ENCODE measurements around the gene TBC1D22B.

The TBC1D22B gene

GRCh38 chr6:37257634-37258404, at the start of gene TBC1D22B, which contains the start of gene TMEM217:
TBC1D22B (plus strand) TSS chr6:37257772; CDS start chr6:37257918, 146 bp downstream.
TMEM217 (minus strand) TSS chr6:37258144; CDS start chr6:37219030, 39,114 bp downstream.
- Histone ChIP-seq H3K79me2 (ENCODE audit: control insufficient read depth, insufficient read depth, low read length, unreplicated experiment) (peaks cover 41% of the 10 kb centered on the region), H3K4me3 (ENCODE audit: low read depth, low read length) (peak within 1 kb of the TSS; percentile 93), H2AFZ (ENCODE audit: low read length, unreplicated experiment) (peak within 1 kb of the TSS; percentile 88), H3K4me1 (ENCODE audit: control insufficient read depth, insufficient read depth, low read length, unreplicated experiment) (peaks cover 17% of the 10 kb centered on the region), H3K36me3 (ENCODE audit: insufficient read depth, low read length) (no peaks in the 10 kb centered on the region), H3K27me3 (ENCODE audit: insufficient read depth, low read length) (no peaks in the 10 kb centered on the region), H3K27ac (ENCODE audit: low read depth, low read length) (peak within 1 kb of the TSS; percentile 82)

GRCh38 chr6:37207903-37208456, 49.6 kb upstream of the TBC1D22B start:
- no peak overlapping the region for H3K27ac ChIP-seq (ENCODE audit: low read depth, low read length)
- no peaks in the 10 kb centered on the region for H3K79me2 ChIP-seq (ENCODE audit: control insufficient read depth, insufficient read depth, low read length, unreplicated experiment)
- no peaks in the 10 kb centered on the region for H3K27me3 ChIP-seq (ENCODE audit: insufficient read depth, low read length)
- H3K36me3 ChIP-seq (ENCODE audit: insufficient read depth, low read length) = no peaks in the 10 kb centered on the region
- H3K4me1 ChIP-seq (ENCODE audit: control insufficient read depth, insufficient read depth, low read length, unreplicated experiment) = no peaks in the 10 kb centered on the region
- H3K4me3 ChIP-seq (ENCODE audit: low read depth, low read length) = no peak overlapping the region
- H2AFZ ChIP-seq (ENCODE audit: low read length, unreplicated experiment) = no peak overlapping the region

- Histone ChIP-seq H3K36me3 (ENCODE audit: insufficient read depth, low read length) (no peaks in the 10 kb centered on the region), H3K79me2 (ENCODE audit: control insufficient read depth, insufficient read depth, low read length, unreplicated experiment) (no peaks in the 10 kb centered on the region), H2AFZ (ENCODE audit: low read length, unreplicated experiment) (no peak overlapping the region), H3K4me3 (ENCODE audit: low read depth, low read length) (no peak overlapping the region), H3K4me1 (ENCODE audit: control insufficient read depth, insufficient read depth, low read length, unreplicated experiment) (no peaks in the 10 kb centered on the region), H3K27ac (ENCODE audit: low read depth, low read length) (no peak overlapping the region), H3K27me3 (ENCODE audit: insufficient read depth, low read length) (no peaks in the 10 kb centered on the region)
Measured at GRCh38 chr6:37208793-37209192, 48.8 kb upstream of the TBC1D22B start.

GRCh38 chr6:37209461-37210205, 47.9 kb upstream of the TBC1D22B start:
- H3K4me3 ChIP-seq (ENCODE audit: low read depth, low read length) = no peak overlapping the region
- no peak overlapping the region for H2AFZ ChIP-seq (ENCODE audit: low read length, unreplicated experiment)
- no peaks in the 10 kb centered on the region for H3K79me2 ChIP-seq (ENCODE audit: control insufficient read depth, insufficient read depth, low read length, unreplicated experiment)
- no peaks in the 10 kb centered on the region for H3K36me3 ChIP-seq (ENCODE audit: insufficient read depth, low read length)
- H3K27me3 ChIP-seq (ENCODE audit: insufficient read depth, low read length) = no peaks in the 10 kb centered on the region
- H3K4me1 ChIP-seq (ENCODE audit: control insufficient read depth, insufficient read depth, low read length, unreplicated experiment) = no peaks in the 10 kb centered on the region
- no peak overlapping the region for H3K27ac ChIP-seq (ENCODE audit: low read depth, low read length)

- Histone ChIP-seq H3K79me2 (ENCODE audit: control insufficient read depth, insufficient read depth, low read length, unreplicated experiment) (no peaks in the 10 kb centered on the region), H3K27ac (ENCODE audit: low read depth, low read length) (no peak overlapping the region), H3K36me3 (ENCODE audit: insufficient read depth, low read length) (no peaks in the 10 kb centered on the region), H3K27me3 (ENCODE audit: insufficient read depth, low read length) (no peaks in the 10 kb centered on the region), H3K4me3 (ENCODE audit: low read depth, low read length) (no peak overlapping the region), H2AFZ (ENCODE audit: low read length, unreplicated experiment) (peak overlapping the region; percentile 29), H3K4me1 (ENCODE audit: control insufficient read depth, insufficient read depth, low read length, unreplicated experiment) (no peaks in the 10 kb centered on the region)
Measured at GRCh38 chr6:37210313-37210968, 47.1 kb upstream of the TBC1D22B start.

GRCh38 chr6:37212268-37212667, 45.3 kb upstream of the TBC1D22B start:
- H3K36me3 ChIP-seq (ENCODE audit: insufficient read depth, low read length) = no peaks in the 10 kb centered on the region
- H2AFZ ChIP-seq (ENCODE audit: low read length, unreplicated experiment) = no peak overlapping the region
- H3K79me2 ChIP-seq (ENCODE audit: control insufficient read depth, insufficient read depth, low read length, unreplicated experiment) = no peaks in the 10 kb centered on the region
- no peaks in the 10 kb centered on the region for H3K27me3 ChIP-seq (ENCODE audit: insufficient read depth, low read length)
- H3K4me3 ChIP-seq (ENCODE audit: low read depth, low read length) = no peak overlapping the region
- H3K27ac ChIP-seq (ENCODE audit: low read depth, low read length) = no peak overlapping the region
- no peaks in the 10 kb centered on the region for H3K4me1 ChIP-seq (ENCODE audit: control insufficient read depth, insufficient read depth, low read length, unreplicated experiment)

- H3K4me1 ChIP-seq (ENCODE audit: control insufficient read depth, insufficient read depth, low read length, unreplicated experiment) = peaks cover 7% of the 10 kb centered on the region
- no peak overlapping the region for H3K27ac ChIP-seq (ENCODE audit: low read depth, low read length)
- no peaks in the 10 kb centered on the region for H3K79me2 ChIP-seq (ENCODE audit: control insufficient read depth, insufficient read depth, low read length, unreplicated experiment)
- no peak overlapping the region for H2AFZ ChIP-seq (ENCODE audit: low read length, unreplicated experiment)
- H3K36me3 ChIP-seq (ENCODE audit: insufficient read depth, low read length) = no peaks in the 10 kb centered on the region
- H3K4me3 ChIP-seq (ENCODE audit: low read depth, low read length) = no peak overlapping the region
- H3K27me3 ChIP-seq (ENCODE audit: insufficient read depth, low read length) = no peaks in the 10 kb centered on the region
Measured at GRCh38 chr6:37218061-37218460, 39.5 kb upstream of the TBC1D22B start.

- Histone ChIP-seq H2AFZ (ENCODE audit: low read length, unreplicated experiment) (no peak overlapping the region), H3K27ac (ENCODE audit: low read depth, low read length) (no peak overlapping the region), H3K79me2 (ENCODE audit: control insufficient read depth, insufficient read depth, low read length, unreplicated experiment) (no peaks in the 10 kb centered on the region), H3K36me3 (ENCODE audit: insufficient read depth, low read length) (no peaks in the 10 kb centered on the region), H3K4me1 (ENCODE audit: control insufficient read depth, insufficient read depth, low read length, unreplicated experiment) (peaks cover 10% of the 10 kb centered on the region), H3K4me3 (ENCODE audit: low read depth, low read length) (no peak overlapping the region), H3K27me3 (ENCODE audit: insufficient read depth, low read length) (no peaks in the 10 kb centered on the region)
Measured at GRCh38 chr6:37218511-37218910, 39.1 kb upstream of the TBC1D22B start.

GRCh38 chr6:37221585-37222124, 35.9 kb upstream of the TBC1D22B start:
- Histone ChIP-seq H3K27ac (ENCODE audit: low read depth, low read length) (no peak overlapping the region), H3K27me3 (ENCODE audit: insufficient read depth, low read length) (no peaks in the 10 kb centered on the region), H2AFZ (ENCODE audit: low read length, unreplicated experiment) (peak overlapping the region; percentile 79), H3K79me2 (ENCODE audit: control insufficient read depth, insufficient read depth, low read length, unreplicated experiment) (no peaks in the 10 kb centered on the region), H3K4me3 (ENCODE audit: low read depth, low read length) (peak overlapping the region; percentile 79), H3K36me3 (ENCODE audit: insufficient read depth, low read length) (no peaks in the 10 kb centered on the region), H3K4me1 (ENCODE audit: control insufficient read depth, insufficient read depth, low read length, unreplicated experiment) (peaks cover 10% of the 10 kb centered on the region)
